Activated CD4-positive, alpha-beta T cell treated with anti-CD3 and anti-CD28 coated beads for 24 hours (primary cell): Measurements from ENCODE around the gene VTCN1.

Source experiments
- DNase-seq, 2 donors: peaks; one replicate each; pipeline ENCODE4 v3.0.0-alpha.2; 2020; ENCODE audit warnings: low read depth in 2 of 2

Gene VTCN1

DNA sequence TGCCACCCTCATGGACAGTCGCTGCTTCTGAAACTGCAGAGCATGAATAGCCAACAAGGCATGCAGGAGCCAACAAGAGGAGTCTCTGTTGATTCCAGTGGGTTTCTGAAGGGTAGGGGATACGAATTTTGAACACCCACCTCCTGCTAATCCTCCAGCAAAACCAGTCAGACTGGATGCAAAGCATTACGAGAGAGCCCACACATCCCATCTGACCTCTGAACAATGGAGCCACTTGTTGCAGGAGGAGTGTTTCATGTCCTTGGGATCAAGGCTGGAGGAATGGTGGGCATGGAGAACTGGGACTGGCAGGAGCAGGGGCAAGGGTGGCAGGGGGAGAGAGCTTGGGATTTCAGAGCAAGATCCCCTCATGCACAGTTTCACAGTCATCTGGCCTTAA, 1.6 kb downstream of the VTCN1 start:
- DNase-seq, result no peak

DNA sequence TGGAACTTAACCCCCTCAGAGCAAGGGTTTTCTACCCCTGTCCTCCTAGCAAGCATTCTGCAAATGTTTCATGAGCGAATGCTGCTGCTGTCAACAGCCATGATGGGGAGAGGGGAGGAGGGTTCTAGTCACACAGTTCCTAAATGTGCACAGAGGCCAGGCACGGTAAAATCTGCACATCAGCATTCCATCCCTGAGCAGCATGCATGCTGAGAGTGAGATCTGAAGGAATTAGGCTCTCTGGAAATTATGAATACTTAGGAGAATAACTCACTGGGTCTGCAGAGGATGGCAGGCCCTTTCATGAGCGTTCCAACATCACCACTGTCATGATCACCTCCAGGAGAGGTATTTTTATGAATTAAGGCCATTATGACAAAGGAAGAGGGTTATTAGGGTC, 2.1 kb downstream of the VTCN1 start:
- DNase-seq, result no peak

DNA sequence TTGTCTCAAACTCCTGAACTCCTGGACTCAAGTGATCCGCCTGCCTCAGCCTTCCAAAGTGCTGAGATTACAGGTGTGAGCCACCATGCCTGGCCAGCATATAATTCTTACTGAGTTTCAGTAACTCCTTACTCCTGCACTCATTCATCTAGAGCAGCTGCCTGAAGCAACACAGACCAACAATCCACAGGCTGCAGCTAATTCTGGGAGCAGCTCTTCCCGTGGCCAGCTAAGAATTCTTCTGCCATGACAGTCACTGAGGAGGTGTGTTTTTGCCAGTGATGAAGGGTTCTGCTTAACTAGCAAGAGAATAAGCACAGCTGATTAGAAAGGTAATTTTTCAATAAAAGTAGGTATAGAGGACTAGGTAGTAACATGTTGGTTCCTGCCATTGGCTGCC, 5.4 kb downstream of the VTCN1 start:
- no peak for DNase-seq

DNA sequence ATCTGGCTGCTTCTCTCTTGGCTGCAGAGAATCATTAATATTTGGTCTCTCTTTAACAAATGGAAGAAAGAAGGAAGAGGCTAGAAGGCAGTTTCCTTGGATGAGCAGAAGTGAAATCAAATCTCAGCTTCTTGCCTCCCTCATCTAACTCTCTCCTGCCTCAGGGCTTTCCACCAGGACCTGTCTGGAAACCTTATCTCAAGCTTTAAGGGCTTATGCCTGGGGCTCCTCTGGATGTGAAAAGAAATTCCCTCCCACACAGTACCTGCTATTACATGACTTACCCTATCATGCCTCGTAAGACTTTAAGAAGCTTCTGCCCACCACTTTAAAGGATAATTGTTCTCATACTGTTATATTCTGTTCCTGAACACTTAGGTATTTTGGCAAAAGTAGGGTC, 8.9 kb downstream of the VTCN1 start:
- DNase-seq, result no peak

DNA sequence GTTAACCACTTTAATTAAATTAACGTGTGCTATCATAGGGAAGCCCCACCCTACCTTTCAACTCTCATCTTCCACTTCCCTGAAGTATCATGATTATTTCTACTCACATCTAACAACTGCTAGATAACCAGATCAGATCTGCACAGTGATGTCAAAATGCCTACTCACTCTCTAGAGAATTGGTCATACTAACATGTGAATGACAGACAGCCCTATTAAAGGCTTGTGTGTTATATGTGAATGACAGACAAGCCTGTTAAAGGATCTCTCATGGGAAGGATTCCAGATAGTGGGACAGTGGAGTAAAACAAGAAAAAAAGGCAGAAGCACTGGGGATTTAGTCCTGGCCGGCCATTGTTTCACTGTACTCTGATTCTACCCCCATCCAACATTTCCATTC, 12.6 kb downstream of the VTCN1 start:
- DNase-seq, result no peak

DNA sequence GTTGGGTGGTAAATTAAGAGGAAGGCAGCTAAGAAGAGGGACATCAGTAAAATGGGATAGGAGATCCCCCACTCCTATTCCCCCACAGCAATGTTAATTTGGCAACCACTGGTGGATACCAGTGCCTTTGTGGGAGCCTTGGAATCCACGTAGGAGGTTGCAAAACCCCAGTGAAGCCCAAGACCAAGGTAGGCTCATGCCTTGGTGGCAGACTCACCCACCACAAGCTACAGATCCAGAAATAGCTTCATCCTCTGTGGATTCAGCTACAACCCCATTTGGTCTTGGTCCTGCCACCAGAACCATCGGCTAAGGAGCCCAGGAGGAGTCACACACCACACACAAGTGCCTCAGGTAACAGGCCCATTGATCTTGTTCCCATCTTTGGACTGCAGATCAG, 21.0 kb downstream of the VTCN1 start:
- no peak for DNase-seq

DNA sequence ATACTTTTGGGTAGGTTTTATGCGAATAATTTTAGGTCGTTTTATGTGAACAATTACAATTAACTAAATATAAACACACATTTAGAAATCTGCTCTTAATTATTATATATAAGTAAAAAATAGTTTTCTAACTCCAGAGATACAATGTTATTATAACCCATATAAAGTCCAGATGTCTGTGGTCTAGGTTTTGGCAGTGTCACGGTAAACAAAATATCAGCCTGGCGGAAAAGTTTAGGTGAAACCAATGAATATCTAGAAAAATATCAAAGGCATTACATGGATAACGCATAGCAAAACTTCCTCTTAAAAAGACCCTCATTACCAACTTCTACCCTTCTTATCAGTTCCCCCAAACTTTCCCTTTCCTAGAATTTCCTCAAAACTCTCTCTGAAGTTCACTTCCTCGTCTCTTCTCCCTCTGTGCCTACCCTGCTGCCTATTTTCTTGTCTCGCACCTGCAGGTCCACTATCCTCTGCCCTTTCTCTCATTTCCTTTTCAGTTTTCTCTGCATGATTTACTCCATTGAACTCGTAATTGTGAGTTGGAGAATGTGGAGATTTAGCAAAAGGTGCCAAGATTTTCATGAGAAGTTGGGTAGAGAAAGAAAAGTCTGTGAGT, 21.8 kb downstream of the VTCN1 start:
- no peak for DNase-seq

DNA sequence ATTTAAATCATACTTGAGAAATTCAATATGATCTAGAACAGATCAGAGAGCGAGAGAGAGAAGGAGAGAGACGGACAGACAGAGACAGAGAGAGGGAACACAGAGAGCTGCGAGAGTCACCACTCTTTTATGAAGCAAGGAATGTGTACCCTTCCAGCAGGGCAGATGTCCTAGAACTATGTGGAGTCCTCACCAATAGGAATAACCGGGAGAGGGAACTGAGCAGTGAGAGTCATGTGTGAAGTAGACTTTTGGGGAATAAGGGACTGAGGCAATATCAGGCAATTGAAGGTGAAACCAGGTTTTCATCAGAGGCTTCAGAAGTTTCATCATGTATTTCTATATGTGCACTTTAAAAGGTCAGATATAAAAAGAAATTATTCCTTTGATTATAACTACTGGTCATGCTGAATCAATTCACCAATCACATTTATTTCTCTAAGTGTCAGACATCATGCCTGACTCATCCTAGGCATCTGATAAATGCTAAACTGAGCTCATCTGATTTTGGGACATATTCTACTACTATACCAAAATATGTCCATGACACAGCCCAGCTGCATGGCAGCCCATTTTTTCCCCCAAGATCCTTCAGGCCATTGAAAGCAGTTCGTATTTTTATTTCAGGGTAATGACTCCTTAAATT, 22.4 kb downstream of the VTCN1 start:
- no peak for DNase-seq

DNA sequence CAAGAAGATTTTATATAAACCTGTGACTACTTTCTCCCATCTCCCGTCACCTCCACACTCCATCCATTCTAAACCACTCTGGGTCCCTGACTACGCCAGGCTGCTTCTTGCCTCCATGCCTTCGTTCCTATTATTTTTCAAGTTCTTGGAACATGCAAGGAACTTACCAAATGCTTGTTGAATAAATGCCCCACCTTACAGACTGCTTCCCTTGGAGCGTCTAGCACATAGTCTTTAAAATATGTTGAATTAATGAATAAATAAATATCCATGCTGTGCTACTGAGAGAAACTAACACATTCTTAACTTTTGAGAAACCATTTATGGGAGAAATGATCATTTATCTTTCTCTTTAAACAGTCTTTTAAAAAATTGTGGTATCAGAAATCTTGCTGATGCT, 27.6 kb downstream of the VTCN1 start:
- DNase-seq, result no peak

DNA sequence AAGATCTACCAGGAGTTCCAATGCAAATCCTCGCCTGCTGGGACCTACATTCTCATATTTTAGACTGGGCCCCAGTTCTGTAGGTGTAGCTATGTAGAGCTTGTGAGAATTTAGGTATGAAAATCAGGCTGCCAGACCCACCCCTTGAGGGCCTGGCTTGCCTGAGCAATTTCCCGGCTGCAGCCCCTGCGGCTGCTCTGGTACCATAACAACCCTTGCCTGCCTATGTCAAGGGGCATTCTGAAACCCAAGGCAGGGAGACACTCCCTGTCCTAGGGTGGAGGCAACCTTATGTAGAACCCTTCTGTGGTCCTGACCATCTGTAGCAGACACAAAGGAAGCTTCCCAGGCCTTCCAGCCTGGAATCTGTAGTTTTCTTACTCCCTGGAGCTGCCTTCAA, 28.4 kb downstream of the VTCN1 start:
- no peak for DNase-seq

DNA sequence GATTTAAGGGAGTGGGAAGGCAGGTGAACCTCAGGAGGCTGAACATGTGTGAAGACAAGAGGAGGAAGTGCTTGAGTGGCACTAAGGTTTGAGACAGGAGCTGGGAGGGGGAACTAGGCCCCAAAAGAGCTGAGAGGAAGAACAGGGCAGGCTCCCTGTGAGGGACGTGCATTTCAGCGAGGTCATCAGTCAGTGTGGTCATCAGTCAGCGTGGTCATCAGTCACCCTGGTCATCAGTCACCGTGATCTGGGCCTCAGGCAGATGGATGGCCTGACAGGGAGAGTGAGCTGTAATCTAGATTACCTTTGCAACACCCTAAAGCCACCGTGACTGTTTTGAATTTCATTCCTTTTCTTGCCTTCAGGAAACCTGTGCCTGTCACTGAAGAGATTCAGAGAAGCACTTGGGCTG, 29.1 kb downstream of the VTCN1 start:
- no peak for DNase-seq

DNA sequence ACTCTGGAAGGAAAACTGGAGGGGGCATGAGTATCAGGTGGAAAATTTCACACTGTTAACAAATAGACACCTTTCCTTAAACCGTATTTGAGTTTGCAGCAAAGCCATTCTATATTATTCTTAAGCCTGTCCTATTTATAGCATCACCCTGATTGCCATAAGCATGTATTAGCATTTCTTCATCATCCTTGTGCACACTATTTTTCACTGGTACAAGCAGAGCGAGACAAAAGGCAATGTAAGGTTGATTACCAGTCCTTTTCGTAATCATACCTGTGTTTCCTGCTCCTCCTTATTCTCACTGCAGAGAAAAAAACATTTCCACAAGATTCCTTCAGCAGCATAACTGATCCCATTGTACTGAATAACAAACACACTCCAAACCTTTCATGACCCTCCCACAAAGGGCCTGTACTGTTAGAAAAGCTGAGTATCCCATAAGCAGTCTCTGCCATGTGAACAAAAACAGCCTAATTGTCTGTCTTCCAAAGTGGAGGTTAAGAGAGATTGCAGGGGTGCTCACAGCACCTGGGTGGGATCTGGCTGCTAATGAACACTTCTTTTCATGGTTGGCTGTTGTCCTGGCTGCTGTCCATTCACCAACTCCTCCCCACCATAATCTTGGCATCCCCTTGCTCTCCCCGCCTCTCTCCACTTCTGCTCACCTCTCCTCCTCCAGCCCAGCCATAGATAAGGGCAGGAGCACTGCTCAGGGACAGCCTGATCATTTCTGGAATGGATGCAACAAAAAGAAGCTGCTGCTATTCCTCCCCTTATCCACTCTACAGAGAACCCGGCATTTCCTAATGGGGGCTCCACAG, 30.4 kb downstream of the VTCN1 start:
- DNase-seq, result no peak

DNA sequence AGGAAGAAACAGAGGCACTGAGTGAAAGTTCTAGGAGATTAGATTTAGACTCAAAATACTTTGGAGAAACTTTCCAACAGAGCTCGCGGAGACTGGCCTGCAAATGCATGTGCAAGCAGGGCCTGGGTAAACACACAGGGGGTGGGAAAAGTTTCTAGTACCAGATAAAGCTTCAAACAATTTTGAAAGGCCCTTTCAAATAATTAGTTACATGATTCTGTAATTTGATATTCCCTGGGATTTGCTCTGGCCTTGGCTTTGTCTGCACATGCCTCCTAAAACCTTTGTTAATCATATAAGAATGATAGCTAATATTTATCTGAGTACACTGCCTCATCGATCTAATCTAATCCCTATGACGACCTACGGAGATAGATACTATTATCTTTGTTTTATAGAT, 31.3 kb downstream of the VTCN1 start:
- no peak for DNase-seq

DNA sequence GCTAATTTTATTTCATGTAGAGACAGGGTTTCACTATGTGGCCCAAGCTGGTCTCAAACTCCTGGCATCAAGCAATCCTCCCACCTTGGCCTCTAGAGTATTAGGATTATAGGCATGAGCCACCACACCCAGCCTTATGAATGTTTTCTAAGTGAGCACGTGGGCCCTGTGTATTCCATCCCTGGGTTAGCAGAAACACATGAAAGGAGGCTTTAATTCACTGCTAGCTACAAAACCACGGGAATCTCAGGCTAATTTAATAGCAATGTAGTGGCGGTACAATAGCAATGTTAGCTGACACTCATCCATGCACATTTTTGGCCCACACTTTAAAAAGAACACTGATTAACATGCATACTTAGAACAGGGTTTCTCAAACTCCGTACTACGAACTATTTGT, 32.0 kb downstream of the VTCN1 start:
- DNase-seq, result no peak

DNA sequence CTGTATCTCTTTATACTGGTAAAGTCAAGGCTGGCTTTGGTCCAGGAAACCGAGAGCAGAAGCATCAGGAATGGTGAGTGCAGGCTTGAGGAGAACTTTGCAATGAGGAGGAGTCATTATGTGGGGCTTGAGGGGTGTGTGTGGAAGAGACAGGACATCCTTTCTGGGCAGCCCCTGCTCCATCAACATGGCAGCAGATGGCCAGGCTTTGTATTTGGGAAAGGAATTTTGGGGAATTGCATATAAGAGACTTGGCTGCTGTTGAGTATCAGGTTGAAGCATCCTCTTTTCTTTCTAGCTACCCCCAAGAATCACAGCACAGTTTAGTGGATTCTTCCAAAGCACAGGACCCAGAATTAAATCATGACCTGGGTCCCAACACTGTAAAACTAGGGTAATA, 33.4 kb downstream of the VTCN1 start:
- no peak for DNase-seq

DNA sequence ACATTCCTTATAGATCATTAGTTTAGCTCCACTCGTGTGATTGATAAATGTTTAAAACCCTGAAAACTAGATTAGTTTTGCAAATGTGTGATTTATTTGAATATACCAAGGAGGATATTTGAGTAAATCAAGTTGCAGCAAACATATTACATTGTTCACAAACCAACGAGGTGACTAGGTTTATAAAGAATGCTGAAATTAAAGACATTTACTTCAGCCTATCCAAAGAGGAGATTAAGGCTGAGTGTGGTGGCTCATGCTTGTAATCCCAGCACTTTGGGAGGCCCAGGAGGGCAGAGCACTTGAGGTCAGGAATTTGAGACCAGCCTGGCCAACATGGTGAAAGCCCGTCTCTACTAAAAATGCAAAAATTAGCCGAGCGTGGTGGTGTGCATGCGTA, 34.1 kb downstream of the VTCN1 start:
- no peak for DNase-seq

DNA sequence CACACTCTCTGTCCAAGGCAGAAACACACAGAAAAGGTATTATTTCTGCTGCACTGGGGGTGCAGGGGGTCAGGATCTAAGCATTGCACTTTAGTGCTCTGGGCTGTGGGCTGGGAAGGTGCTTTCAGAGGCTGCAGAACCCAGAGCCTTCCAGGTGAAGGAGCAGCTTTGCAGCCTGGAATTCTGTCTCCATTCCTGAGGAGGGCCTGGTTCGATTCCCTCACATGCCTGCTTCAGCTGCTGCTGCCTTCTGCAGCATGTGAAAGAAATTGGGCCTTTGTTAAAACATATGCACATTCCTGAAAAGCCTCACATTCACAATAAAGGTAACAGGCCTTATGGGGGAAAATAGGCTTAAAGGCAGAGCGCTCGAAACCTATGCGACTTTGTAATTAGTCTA, 35.9 kb downstream of the VTCN1 start:
- no peak for DNase-seq

DNA sequence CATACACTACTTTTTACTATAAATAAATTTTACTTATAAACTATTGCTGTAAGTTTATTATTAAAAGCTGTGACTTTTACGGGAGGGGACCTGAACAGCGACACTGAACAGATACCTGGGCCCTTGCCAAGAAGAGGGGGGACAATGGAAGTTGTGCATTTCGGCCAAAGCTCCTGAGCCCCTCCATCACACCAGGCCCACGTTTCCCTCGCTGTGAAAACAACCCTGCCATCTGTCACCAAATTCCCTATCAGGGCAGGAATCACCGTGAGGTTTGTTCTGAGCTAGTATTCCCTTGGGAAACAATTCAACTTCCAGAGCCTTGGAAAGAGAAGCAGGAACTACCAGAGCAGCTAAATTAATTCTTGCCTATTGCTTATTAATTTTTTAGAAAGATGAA, 37.0 kb downstream of the VTCN1 start:
- no peak for DNase-seq

DNA sequence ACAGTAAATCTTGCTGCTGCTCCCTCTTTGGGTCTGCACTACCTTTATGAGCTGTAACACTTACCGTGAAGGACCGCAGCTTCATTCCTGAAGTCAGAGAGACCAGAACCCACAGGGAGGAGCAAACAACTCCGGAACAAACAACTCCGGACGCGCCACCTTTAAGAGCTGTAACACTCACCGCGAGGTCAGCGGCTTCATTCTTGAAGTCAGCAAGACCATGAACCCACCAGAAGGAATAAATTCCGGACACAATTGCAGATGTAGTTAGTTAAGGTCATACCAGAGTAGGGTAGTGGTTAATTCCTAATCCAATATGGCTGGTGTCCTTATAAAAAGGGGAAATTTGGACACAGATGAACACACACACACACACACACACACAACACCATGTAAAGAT, 37.7 kb downstream of the VTCN1 start:
- DNase-seq, result no peak

DNA sequence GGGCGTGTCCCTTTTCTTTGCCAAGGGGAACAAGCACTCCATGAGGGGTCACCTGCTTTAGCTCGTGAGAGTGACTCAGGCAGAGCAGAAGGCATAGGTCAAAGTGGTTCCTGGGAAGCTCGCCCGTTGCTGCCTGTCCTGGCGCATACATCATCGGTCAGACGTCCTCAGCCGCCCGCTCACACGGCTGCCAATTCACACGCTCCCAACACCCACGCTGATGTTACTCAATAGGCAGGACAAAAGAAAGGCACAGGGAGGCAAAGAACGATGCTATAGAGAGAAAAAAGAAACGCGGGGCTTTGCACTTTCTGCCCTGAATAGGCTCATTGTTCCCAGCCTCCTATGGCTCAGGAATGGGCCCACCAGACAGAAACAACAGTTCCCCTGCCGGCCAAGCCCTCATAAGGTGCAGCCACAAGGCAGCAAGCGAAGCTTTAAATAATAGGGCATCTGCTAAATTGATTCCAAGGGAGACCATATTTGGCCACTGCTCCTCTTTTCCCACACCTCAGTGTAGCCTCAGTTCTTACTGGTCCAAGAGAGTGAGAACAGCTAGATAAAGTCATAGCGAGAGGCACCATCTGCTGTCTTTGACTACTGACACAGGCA, 38.7 kb downstream of the VTCN1 start:
- no peak for DNase-seq

DNA sequence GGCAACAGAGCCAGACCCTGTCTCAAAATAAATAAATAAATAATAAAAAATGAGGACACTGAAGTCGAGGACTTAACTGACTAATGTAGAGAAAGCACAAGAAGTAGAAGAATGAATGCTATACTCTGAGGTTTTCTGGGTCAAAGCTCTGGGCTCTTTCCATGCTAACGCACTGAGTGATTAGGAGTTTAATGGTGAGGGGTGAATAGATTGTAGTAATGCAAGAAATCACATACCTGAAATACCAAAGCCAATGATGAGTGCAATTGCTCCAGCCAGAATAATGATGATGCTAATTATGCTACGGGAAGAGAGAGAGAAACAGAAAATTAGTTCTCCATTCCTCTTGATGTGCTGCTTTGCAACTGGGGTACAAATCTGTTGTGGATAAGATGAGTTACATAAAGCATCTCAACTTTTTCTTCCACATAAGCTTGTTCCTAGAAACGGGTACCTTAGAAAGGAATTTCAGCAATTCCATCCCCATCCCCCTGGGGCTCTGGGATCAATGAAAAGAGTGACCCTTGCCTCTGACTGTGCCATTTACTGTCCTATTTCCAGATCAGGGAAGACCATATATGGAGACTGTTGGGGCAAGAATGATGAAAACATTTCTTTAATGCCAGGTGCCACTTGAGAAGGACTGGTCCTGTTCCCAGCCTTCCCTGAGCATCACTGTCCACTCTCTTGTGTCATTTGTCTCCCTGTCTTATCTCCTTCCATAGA, 40.7 kb downstream of the VTCN1 start:
- DNase-seq, result no peak

DNA sequence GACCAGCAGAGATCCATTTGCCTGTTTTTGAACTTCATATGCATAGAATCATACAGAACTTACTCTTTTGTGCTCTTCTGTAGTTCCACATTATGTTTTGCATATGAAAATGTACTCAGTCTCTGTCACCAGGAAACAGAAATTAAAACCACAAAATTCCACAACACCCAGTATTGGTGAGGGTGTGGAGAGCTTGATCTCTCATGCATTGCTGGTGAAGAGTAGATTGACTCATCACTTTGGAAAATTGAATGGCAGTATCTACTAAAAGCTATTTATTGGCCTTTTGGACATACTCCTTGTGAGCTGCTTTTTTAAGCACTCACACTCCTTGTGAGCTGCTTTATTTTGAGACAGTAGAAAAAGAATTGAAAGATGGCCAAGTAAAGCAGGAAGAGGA, 43.3 kb downstream of the VTCN1 start:
- no peak for DNase-seq
